H9 (cell line): ENCODE results near the gene EGFL8. TPM values are rescaled to one million over a fixed set of nuclear protein-coding genes. Genes with fewer than 3 reads are reported as not detected.

Source experiments
- DNase-seq: peaks from one replicate; pipeline ENCODE4 v3.0.0-alpha.2; 2017
- H2AFZ ChIP-seq: one replicate; pipeline ENCODE4 v1.6.1; 2013; ENCODE audit warnings: mild to moderate bottlenecking, low read length, control low read depth, moderate library complexity
- H2AK5ac ChIP-seq: 2 replicates; pipeline ENCODE4 v1.6.1; 2013; ENCODE audit warnings: low read length, control low read depth, mixed read lengths; ENCODE audit not compliant: insufficient read length
- H2BK120ac ChIP-seq: one replicate; pipeline ENCODE4 v1.6.1; 2013; ENCODE audit warnings: low read depth, mild to moderate bottlenecking, low read length, control low read depth, inconsistent platforms; ENCODE audit not compliant: poor library complexity, severe bottlenecking
- H2BK12ac ChIP-seq: 2 replicates; pipeline ENCODE4 v1.6.1; 2013; ENCODE audit warnings: low read length, control low read depth, mixed read lengths, low read depth; ENCODE audit not compliant: insufficient read length
- H2BK15ac ChIP-seq: 2 replicates; pipeline ENCODE4 v1.6.1; 2013; ENCODE audit warnings: low read depth, low read length, control low read depth
- H2BK20ac ChIP-seq: one replicate; pipeline ENCODE4 v1.6.1; 2013; ENCODE audit warnings: low read depth, mild to moderate bottlenecking, low read length, control low read depth, inconsistent platforms; ENCODE audit not compliant: poor library complexity, severe bottlenecking
- H2BK5ac ChIP-seq: 2 replicates; pipeline ENCODE4 v1.6.1; 2013; ENCODE audit warnings: low read length, control low read depth, mixed read lengths; ENCODE audit not compliant: insufficient read length
- H3K14ac ChIP-seq: 2 replicates; pipeline ENCODE4 v1.6.1; 2013; ENCODE audit warnings: low read length, control low read depth; ENCODE audit not compliant: insufficient read depth
- H3K18ac ChIP-seq: 2 replicates; pipeline ENCODE4 v1.6.1; 2013; ENCODE audit warnings: low read depth, mild to moderate bottlenecking, mixed read lengths, low read length, control low read depth; ENCODE audit not compliant: insufficient read length
- H3K23ac ChIP-seq: 2 replicates; pipeline ENCODE4 v1.6.1; 2013; ENCODE audit warnings: low read length, control low read depth, mixed read lengths, low read depth; ENCODE audit not compliant: insufficient read length
- H3K23me2 ChIP-seq: 2 replicates; pipeline ENCODE4 v1.6.1; 2013; ENCODE audit warnings: low read depth, mild to moderate bottlenecking, mixed read lengths, low read length, control low read depth; ENCODE audit not compliant: insufficient read length, poor library complexity, severe bottlenecking
- H3K27ac ChIP-seq: 2 replicates; pipeline ENCODE4 v1.5.1; 2013; ENCODE audit warnings: low read length, control low read depth, mixed read lengths, low read depth; ENCODE audit not compliant: insufficient read length
- H3K27me3 ChIP-seq: 2 replicates; pipeline ENCODE4 v1.6.1; 2013; ENCODE audit warnings: low read length, control low read depth, inconsistent platforms; ENCODE audit not compliant: insufficient read depth
- H3K4ac ChIP-seq: 2 replicates; pipeline ENCODE4 v1.6.1; 2013; ENCODE audit warnings: low read depth, mild to moderate bottlenecking, control low read depth, inconsistent platforms, low read length, moderate library complexity
- H3K4me1 ChIP-seq: 2 replicates; pipeline ENCODE4 v1.6.1; 2013; ENCODE audit warnings: low read length, control low read depth, inconsistent platforms; ENCODE audit not compliant: insufficient read depth
- H3K4me2 ChIP-seq: 2 replicates; pipeline ENCODE4 v1.6.1; 2013; ENCODE audit warnings: low read length, control low read depth, mixed read lengths; ENCODE audit not compliant: insufficient read length, insufficient read depth
- H3K56ac ChIP-seq: 2 replicates; pipeline ENCODE4 v1.6.1; 2013; ENCODE audit warnings: low read depth, mild to moderate bottlenecking, mixed read lengths, low read length, control low read depth; ENCODE audit not compliant: insufficient read length
- H3K79me1 ChIP-seq: 2 replicates; pipeline ENCODE4 v1.6.1; 2013; ENCODE audit warnings: low read depth, mild to moderate bottlenecking, moderate library complexity, low read length, control low read depth, inconsistent platforms; ENCODE audit not compliant: insufficient read depth, poor library complexity, severe bottlenecking
- H3K79me2 ChIP-seq: 2 replicates; pipeline ENCODE4 v1.6.1; 2013; ENCODE audit warnings: low read length, control low read depth, inconsistent platforms; ENCODE audit not compliant: insufficient read depth
- H3K9ac ChIP-seq: 2 replicates; pipeline ENCODE4 v1.6.1; 2013; ENCODE audit warnings: low read length, control low read depth, mixed read lengths; ENCODE audit not compliant: insufficient read length; ENCODE audit errors: extremely low read depth
- H3K9me3 ChIP-seq: one replicate; pipeline ENCODE4 v1.6.1; 2013; ENCODE audit warnings: low read depth, low read length, inconsistent platforms; ENCODE audit not compliant: control insufficient read depth
- H3T11ph ChIP-seq: one replicate; pipeline ENCODE4 v1.6.1; 2013; ENCODE audit warnings: mild to moderate bottlenecking, low read length, control low read depth, inconsistent platforms
- H4K20me1 ChIP-seq: one replicate; pipeline ENCODE4 v1.6.1; 2013; ENCODE audit not compliant: control insufficient read depth, insufficient read length, insufficient read depth
- H4K5ac ChIP-seq: 2 replicates; pipeline ENCODE4 v1.6.1; 2013; ENCODE audit warnings: low read depth, mild to moderate bottlenecking, mixed read lengths, low read length, control low read depth; ENCODE audit not compliant: insufficient read length
- H4K8ac ChIP-seq: replicated peaks from 2 replicates; pipeline ENCODE4 v1.6.1; 2013; ENCODE audit warnings: low read length, control low read depth, mixed read lengths, low read depth; ENCODE audit not compliant: insufficient read length
- H4K91ac ChIP-seq: 2 replicates; pipeline ENCODE4 v1.6.1; 2013; ENCODE audit warnings: low read depth, mild to moderate bottlenecking, moderate library complexity, mixed read lengths, low read length, control low read depth; ENCODE audit not compliant: insufficient read length
- H3K27ac Mint-ChIP-seq, 3 experiments: 2 replicates in 2 of 3; 3 replicates in 1 of 3; pipeline ENCODE4 v1.8.0; 2020 to 2021; ENCODE audit warnings: mixed read lengths in 3 of 3, mild to moderate bottlenecking in 1 of 3, moderate library complexity in 1 of 3
- H3K27me3 Mint-ChIP-seq: 2 replicates; pipeline ENCODE4 v1.8.0; 2021; ENCODE audit warnings: low read depth, mild to moderate bottlenecking, moderate library complexity, mixed read lengths
- H3K36me3 Mint-ChIP-seq, 3 experiments: 2 replicates in 2 of 3; 3 replicates in 1 of 3; pipeline ENCODE4 v1.8.0; 2020 to 2021; ENCODE audit warnings: low read depth in 3 of 3, mixed read lengths in 3 of 3; ENCODE audit not compliant: insufficient read depth in 1 of 3
- H3K4me1 Mint-ChIP-seq, 2 experiments: 2 replicates each; pipeline ENCODE4 v1.8.0; 2020; ENCODE audit warnings: mixed read lengths in 2 of 2
- H3K4me3 Mint-ChIP-seq, 2 experiments: 2 replicates in 1 of 2; 3 replicates in 1 of 2; pipeline ENCODE4 v1.8.0; 2020 to 2021; ENCODE audit warnings: mild to moderate bottlenecking in 2 of 2, mixed read lengths in 2 of 2, moderate library complexity in 1 of 2
- H3K9me3 Mint-ChIP-seq, 2 experiments: 2 replicates in 1 of 2; 3 replicates in 1 of 2; pipeline ENCODE4 v1.8.0; 2020; ENCODE audit warnings: mild to moderate bottlenecking in 2 of 2, mixed read lengths in 2 of 2, moderate library complexity in 1 of 2
- WGBS: extraction: QIAGEN DNeasy Blood & Tissue Kit; methylation state at CpG from one replicate; pipeline ENCODE4 v1.1.7; 2013; ENCODE audit warnings: missing lambda C conversion rate, low lambda C conversion rate, mixed read lengths; ENCODE audit not compliant: insufficient read length; ENCODE audit errors: extremely low coverage; 5-methylcytosine and 5-hydroxymethylcytosine counted together
- total RNA-seq: library from RNA; stranded (reverse); gene quantifications from 2 replicates; pipeline ENCODE4 v1.2.1, GENCODE V29; 2021
- TF ChIP-seq, protein P1 (sequence below): fragments of 200-600 bp; sonication (generic); conservative IDR thresholded peaks from 3 replicates; pipeline ENCODE4 v1.8.0; 2021; ENCODE audit warnings: antibody characterized with exemption, mild to moderate bottlenecking

The EGFL8 gene
- total RNA-seq, 1 experiment from 2014 or later: 27.2 TPM

GRCh38 chr6:32123681-32124080 lies 40.7 kb upstream of the EGFL8 start:
- Mint-ChIP-seq H3K27ac (no peak overlapping the region), H3K4me3 (no peak overlapping the region), H3K4me1 (peaks cover 14 to 15% of the 10 kb centered on the region in 2 experiments), H3K27me3 (no peaks in the 10 kb centered on the region), H3K36me3 (peaks cover 20 to 60% (median 53%) of the 10 kb centered on the region in 3 experiments; a peak in 6 of 7 replicates), H3K9me3 (no peaks in the 10 kb centered on the region)
- Histone ChIP-seq H4K20me1 (no peaks in the 10 kb centered on the region), H2BK120ac (no peak overlapping the region), H3K79me1 (no peaks in the 10 kb centered on the region), H2AK5ac (no peak overlapping the region), H2BK15ac (no peak overlapping the region), H3K27me3 (no peaks in the 10 kb centered on the region), H3K4me2 (no peak overlapping the region), H3K4ac (no peak overlapping the region), H4K8ac (no peak overlapping the region), H4K5ac (no peak overlapping the region), H3K79me2 (no peaks in the 10 kb centered on the region), H3K9me3 (no peaks in the 10 kb centered on the region), H3T11ph (no peak overlapping the region), H3K14ac (no peak overlapping the region), H3K9ac (no peak overlapping the region), H2AFZ (no peak overlapping the region), H2BK20ac (no peak overlapping the region), H2BK5ac (no peak overlapping the region), H3K23me2 (peaks cover 3% of the 10 kb centered on the region), H2BK12ac (no peak overlapping the region), H3K56ac (no peak overlapping the region), H3K18ac (no peak overlapping the region), H3K23ac (no peak overlapping the region), H4K91ac (no peak overlapping the region), H3K27ac (no peak overlapping the region), H3K4me1 (no peaks in the 10 kb centered on the region)
- WGBS: no CpG with 5 or more reads among the region's 4 CpGs
- DNase-seq: no peak
- TF ChIP-seq, protein P1, sequence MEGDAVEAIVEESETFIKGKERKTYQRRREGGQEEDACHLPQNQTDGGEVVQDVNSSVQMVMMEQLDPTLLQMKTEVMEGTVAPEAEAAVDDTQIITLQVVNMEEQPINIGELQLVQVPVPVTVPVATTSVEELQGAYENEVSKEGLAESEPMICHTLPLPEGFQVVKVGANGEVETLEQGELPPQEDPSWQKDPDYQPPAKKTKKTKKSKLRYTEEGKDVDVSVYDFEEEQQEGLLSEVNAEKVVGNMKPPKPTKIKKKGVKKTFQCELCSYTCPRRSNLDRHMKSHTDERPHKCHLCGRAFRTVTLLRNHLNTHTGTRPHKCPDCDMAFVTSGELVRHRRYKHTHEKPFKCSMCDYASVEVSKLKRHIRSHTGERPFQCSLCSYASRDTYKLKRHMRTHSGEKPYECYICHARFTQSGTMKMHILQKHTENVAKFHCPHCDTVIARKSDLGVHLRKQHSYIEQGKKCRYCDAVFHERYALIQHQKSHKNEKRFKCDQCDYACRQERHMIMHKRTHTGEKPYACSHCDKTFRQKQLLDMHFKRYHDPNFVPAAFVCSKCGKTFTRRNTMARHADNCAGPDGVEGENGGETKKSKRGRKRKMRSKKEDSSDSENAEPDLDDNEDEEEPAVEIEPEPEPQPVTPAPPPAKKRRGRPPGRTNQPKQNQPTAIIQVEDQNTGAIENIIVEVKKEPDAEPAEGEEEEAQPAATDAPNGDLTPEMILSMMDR: no peak
